ENCODE results near the gene PPP2R2B. TPM values are rescaled to one million over a fixed set of nuclear protein-coding genes. Genes with fewer than 3 reads are reported as not detected.

PPP2R2B gene
- total RNA-seq, 1 donor from 2014 or later, result not detected

DNA sequence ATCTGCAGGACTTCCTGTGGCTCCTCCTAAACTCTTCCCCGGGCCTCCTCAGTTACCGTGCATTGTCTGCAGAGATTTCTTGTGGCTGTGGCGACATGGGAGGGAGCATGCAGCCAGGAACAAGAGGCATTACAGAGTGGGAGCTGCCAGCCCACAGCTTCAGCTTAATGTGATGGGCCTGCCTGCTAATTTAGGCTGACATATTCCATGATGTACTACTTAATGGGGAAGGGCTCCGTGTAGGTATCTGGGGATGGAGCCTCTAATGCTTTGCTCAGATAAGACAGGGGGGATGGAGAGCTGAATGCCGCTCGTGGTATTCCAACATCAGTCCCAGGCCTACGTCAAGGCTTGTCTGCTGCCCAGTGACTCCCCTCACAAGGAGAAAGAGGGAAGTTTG lies 225.0 kb downstream of the PPP2R2B start:
- intact Hi-C loops (cut with micrococcal nuclease), result no loop called here
- no peaks in the 10 kb centered on the region for H3K9me3 Mint-ChIP-seq
- H3K36me3 Mint-ChIP-seq (ENCODE audit: low read depth), result no peaks in the 10 kb centered on the region
- no peaks in the 10 kb centered on the region for H3K27me3 Mint-ChIP-seq (ENCODE audit: insufficient read depth)
- DNase-seq (ENCODE audit: low spot score), result no peak
- H3K4me1 Mint-ChIP-seq (ENCODE audit: low read depth), result no peaks in the 10 kb centered on the region
- no peak overlapping the region for H3K4me3 Mint-ChIP-seq
- H3K27ac Mint-ChIP-seq, result no peak overlapping the region

DNA sequence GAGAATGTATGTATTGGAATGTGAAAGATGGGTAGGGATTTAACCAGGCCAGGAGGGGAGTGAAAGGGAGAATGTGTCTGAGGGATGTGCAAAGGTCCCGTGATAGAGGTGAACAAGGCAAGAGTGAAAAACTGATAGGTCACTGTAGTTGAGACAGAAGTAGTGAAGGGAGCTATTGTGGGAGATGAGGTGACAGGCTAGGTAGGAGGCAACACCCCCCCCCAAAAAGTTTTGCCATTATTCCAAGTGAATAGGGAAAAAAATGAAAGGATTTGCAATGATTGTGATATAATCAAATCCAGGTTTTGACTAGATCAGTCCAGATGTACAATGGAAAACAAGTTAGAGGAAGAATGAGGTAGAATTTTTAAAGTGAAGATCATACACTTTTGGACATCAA lies 226.0 kb downstream of the PPP2R2B start:
- Mint-ChIP-seq H3K27ac (no peak overlapping the region), H3K4me1 (ENCODE audit: low read depth) (no peaks in the 10 kb centered on the region), H3K4me3 (no peak overlapping the region), H3K27me3 (ENCODE audit: insufficient read depth) (no peaks in the 10 kb centered on the region), H3K36me3 (ENCODE audit: low read depth) (no peaks in the 10 kb centered on the region), H3K9me3 (no peaks in the 10 kb centered on the region)
- intact Hi-C loops (cut with micrococcal nuclease), result no loop called here
- DNase-seq (ENCODE audit: low spot score), result no peak

DNA sequence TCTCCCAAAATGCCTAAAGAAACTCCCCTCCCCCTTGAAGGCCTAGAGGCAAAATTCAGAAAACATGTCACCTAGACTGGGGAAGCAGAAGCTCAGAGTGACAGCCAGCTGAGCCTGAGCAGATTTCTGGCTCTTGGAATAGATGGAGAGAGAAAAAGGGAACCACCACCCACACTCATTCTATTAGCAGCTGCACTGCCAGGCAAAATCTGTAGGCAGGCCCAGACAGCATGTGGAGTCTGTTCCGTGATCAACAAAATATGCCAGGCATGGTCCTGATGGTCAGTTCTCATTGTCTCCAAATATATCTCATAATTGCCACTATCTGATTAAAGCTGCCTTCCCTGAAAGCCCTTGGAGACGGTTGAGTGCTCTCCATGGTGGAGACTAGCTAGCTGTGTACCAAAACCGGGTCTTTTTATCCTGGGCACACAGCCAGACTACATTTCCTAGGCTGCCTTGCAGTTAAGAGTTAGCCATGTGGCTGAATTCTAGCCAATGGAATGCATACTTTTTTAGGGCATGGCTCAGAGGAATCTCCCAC lies 230.8 kb downstream of the PPP2R2B start:
- no peak for DNase-seq (ENCODE audit: low spot score)
- intact Hi-C loops (cut with micrococcal nuclease), result no loop called here
- H3K27me3 Mint-ChIP-seq (ENCODE audit: insufficient read depth), result no peaks in the 10 kb centered on the region
- no peaks in the 10 kb centered on the region for H3K4me1 Mint-ChIP-seq (ENCODE audit: low read depth)
- no peak overlapping the region for H3K27ac Mint-ChIP-seq
- H3K4me3 Mint-ChIP-seq, result no peak overlapping the region
- H3K36me3 Mint-ChIP-seq (ENCODE audit: low read depth), result no peaks in the 10 kb centered on the region
- H3K9me3 Mint-ChIP-seq, result no peaks in the 10 kb centered on the region

DNA sequence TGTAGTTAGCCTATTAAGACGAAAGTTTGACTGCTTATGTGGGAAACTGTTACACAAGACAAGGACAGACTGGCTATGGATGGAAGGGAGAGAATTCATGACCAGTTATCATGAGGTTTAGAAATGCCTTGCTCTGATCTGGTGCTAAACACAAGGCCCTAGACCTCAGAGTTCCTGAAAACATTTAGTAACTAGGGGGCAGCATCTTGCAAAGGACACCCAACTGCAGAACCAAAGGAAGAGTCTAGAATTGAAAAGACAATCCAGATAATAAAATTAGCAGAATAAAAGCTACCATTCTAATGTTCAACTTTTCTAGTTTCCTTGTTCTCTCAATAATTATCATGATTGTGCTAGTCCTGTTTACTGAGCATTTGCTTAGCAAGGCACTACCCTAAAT lies 232.1 kb downstream of the PPP2R2B start:
- Mint-ChIP-seq H3K9me3 (no peaks in the 10 kb centered on the region), H3K4me3 (no peak overlapping the region), H3K27ac (no peak overlapping the region), H3K4me1 (ENCODE audit: low read depth) (no peaks in the 10 kb centered on the region), H3K27me3 (ENCODE audit: insufficient read depth) (no peaks in the 10 kb centered on the region), H3K36me3 (ENCODE audit: low read depth) (no peaks in the 10 kb centered on the region)
- DNase-seq (ENCODE audit: low spot score), result no peak
- intact Hi-C loops (cut with micrococcal nuclease), result no loop called here

DNA sequence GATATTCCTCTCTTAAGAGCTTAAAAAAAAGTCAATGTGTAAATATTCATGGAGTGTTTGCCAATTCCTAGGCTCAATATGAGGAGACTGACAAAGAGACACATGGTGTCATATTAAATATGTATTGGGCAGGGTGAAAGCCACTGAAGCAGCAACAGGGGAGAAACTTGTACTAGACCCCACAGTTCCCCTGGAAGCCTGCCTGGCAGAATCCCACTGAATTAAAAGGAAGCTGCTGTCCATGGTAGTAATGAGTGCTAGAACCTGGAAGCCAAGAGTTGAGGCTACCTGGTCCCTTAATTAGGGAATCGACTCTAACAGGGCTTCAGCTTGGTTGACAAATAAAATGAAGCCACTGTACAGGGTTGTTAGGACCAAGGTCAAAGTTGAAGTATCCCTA lies 233.2 kb downstream of the PPP2R2B start:
- DNase-seq (ENCODE audit: low spot score), result no peak
- Mint-ChIP-seq H3K27ac (no peak overlapping the region), H3K27me3 (ENCODE audit: insufficient read depth) (no peaks in the 10 kb centered on the region), H3K4me3 (no peak overlapping the region), H3K36me3 (ENCODE audit: low read depth) (no peaks in the 10 kb centered on the region), H3K4me1 (ENCODE audit: low read depth) (no peaks in the 10 kb centered on the region), H3K9me3 (no peaks in the 10 kb centered on the region)
- intact Hi-C loops (cut with micrococcal nuclease), result no loop called here

DNA sequence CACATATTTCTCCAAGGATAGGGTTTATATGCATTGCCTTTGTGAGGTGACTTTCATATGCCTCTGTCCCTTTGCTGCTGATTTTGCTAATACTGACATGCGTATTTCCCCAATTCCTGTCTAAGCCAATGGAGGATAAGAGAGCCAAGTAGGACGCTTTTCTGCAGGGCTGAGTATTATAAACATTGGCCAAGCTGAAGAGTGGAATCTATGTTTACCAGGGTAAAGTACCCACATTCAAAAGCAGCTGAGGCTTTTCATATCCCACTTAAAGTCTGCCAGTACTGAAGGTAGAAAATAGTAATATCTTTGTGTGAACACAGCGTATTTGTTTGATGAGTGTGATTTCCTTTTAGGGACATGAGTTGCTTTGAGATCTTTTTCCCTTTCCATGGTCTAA lies 233.7 kb downstream of the PPP2R2B start:
- intact Hi-C loops (cut with micrococcal nuclease), result no loop called here
- Mint-ChIP-seq H3K36me3 (ENCODE audit: low read depth) (no peaks in the 10 kb centered on the region), H3K27ac (no peak overlapping the region), H3K9me3 (no peaks in the 10 kb centered on the region), H3K27me3 (ENCODE audit: insufficient read depth) (peaks cover 4% of the 10 kb centered on the region), H3K4me1 (ENCODE audit: low read depth) (no peaks in the 10 kb centered on the region), H3K4me3 (no peak overlapping the region)
- no peak for DNase-seq (ENCODE audit: low spot score)

DNA sequence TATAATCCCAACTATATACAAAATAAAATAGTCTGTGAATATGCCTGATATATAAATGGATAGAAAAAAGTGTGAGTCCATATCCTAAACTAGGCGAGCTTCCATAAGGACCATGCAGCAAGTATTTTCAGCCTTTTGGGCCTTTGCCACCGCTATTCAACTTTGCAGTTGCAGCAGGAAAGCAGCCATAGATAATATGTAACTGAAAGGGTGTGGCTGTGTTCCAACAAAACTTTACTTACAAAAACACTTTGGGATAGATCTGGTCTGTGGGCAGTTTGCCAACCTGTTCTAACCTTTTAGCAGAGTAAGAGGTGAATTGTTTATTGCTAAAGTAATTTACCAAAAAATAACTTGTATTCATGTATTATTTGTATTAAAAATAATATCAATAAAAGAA lies 234.8 kb downstream of the PPP2R2B start:
- Mint-ChIP-seq H3K9me3 (no peaks in the 10 kb centered on the region), H3K27ac (no peak overlapping the region), H3K4me1 (ENCODE audit: low read depth) (no peaks in the 10 kb centered on the region), H3K4me3 (no peak overlapping the region), H3K36me3 (ENCODE audit: low read depth) (no peaks in the 10 kb centered on the region), H3K27me3 (ENCODE audit: insufficient read depth) (peaks cover 7% of the 10 kb centered on the region)
- DNase-seq (ENCODE audit: low spot score), result no peak
- intact Hi-C loops (cut with micrococcal nuclease), result no loop called here

DNA sequence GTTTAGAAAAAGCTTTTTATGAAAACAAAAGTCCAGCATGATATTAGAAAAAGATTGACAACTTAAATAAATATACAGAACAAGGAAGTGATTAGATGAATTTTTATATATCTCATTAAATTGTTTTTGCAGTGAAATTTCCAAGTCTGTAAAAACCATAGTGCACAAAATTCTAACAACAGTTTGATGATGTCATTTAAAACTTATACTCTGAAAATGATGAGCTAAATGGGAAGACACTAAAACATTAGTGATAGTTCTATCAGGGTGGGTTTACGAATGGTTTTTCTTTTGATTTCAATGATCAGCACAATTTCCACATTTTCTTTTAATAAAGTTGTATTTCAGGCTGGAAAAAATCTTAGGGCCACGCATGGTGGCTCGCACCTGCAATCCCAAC lies 236.1 kb downstream of the PPP2R2B start:
- Mint-ChIP-seq H3K36me3 (ENCODE audit: low read depth) (no peaks in the 10 kb centered on the region), H3K4me1 (ENCODE audit: low read depth) (no peaks in the 10 kb centered on the region), H3K27me3 (ENCODE audit: insufficient read depth) (peaks cover 7% of the 10 kb centered on the region), H3K4me3 (no peak overlapping the region), H3K9me3 (no peaks in the 10 kb centered on the region), H3K27ac (no peak overlapping the region)
- intact Hi-C loops (cut with micrococcal nuclease), result no loop called here
- DNase-seq (ENCODE audit: low spot score), result no peak

DNA sequence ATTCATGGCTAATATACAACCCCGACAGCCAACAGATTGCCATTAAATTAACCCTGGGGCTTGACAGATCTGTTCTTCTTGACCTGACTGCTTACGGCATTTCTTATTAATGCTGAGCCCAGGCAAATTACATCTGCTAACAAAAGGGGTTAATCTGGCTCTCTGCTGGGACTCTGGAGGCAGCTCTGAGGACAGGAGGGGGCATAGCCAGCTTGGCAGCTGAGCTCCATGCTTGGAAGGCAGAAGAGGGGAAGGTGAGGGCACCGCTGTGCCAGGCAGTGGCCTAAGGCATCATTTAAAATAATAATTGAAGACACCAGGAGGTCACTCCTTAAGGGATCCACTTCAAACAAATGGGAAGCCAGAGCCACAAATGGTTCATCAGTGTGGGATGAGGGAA lies 236.6 kb downstream of the PPP2R2B start:
- Mint-ChIP-seq H3K4me3 (no peak overlapping the region), H3K9me3 (no peaks in the 10 kb centered on the region), H3K4me1 (ENCODE audit: low read depth) (no peaks in the 10 kb centered on the region), H3K27me3 (ENCODE audit: insufficient read depth) (peaks cover 7% of the 10 kb centered on the region), H3K27ac (no peak overlapping the region), H3K36me3 (ENCODE audit: low read depth) (no peaks in the 10 kb centered on the region)
- intact Hi-C loops (cut with micrococcal nuclease), result no loop called here
- DNase-seq (ENCODE audit: low spot score), result no peak

DNA sequence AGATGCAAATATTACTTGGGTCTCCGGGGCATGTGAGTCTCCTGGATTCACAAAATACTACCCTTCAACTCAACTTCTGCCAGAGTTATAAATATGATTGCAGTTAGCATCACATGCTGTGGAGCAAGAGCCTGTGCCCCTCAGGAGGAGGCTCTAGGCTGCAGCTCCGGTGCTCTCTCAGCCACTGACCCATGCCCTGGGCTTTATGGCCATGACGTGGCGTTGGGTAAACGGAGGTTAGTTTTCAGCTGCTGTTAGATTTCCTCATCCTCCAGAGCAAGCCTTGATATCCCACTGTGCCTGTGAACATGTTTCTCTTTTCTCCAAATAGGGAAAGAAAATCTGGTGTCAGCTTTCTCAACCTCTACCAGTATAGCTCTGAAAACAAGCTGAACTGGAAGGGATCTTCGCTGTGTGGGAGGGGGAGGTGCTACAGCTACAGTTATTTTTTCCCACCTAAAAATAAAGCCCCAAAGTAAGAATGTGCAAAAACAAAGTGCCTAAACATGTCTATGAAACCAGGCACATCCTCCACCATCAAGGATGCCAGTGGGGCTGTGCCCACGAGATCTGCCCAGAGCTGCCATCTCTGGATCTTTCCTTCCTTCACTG lies 238.2 kb downstream of the PPP2R2B start:
- Mint-ChIP-seq H3K4me1 (ENCODE audit: low read depth) (no peaks in the 10 kb centered on the region), H3K9me3 (no peaks in the 10 kb centered on the region)
- intact Hi-C loops (cut with micrococcal nuclease), result no loop called here

DNA sequence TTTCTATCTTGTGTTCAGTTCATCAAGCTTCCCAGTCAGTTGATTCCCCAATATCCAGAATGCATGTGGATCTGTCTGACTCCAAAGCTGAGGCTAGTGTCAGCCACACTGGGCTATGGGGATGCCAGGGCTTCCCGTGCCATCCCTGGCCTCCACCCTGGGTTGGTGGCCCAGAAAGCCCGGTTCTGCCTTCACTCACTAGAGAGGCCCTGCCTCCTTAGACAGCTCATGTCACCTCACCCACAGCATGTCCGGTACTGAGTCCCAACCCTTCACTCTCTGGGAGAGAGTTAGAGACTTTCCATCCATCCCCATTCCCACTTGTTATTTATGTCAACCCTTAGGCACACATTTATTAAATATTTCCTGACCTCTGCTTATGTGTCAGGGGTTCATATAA lies 243.1 kb downstream of the PPP2R2B start:
- no peaks in the 10 kb centered on the region for H3K4me1 Mint-ChIP-seq (ENCODE audit: low read depth)
- peaks cover 7% of the 10 kb centered on the region for H3K27me3 Mint-ChIP-seq (ENCODE audit: insufficient read depth)
- no peak overlapping the region for H3K27ac Mint-ChIP-seq
- intact Hi-C loops (cut with micrococcal nuclease), result no loop called here
- no peaks in the 10 kb centered on the region for H3K9me3 Mint-ChIP-seq
- no peak overlapping the region for H3K4me3 Mint-ChIP-seq
- no peak for DNase-seq (ENCODE audit: low spot score)
- H3K36me3 Mint-ChIP-seq (ENCODE audit: low read depth), result no peaks in the 10 kb centered on the region

More for the DNA sequence above, 238.2 kb downstream of the PPP2R2B start:
- no peak for DNase-seq (ENCODE audit: low spot score)
- Mint-ChIP-seq H3K4me3 (no peak overlapping the region), H3K27ac (no peak overlapping the region), H3K27me3 (ENCODE audit: insufficient read depth) (peaks cover 7% of the 10 kb centered on the region), H3K36me3 (ENCODE audit: low read depth) (no peaks in the 10 kb centered on the region)

DNA sequence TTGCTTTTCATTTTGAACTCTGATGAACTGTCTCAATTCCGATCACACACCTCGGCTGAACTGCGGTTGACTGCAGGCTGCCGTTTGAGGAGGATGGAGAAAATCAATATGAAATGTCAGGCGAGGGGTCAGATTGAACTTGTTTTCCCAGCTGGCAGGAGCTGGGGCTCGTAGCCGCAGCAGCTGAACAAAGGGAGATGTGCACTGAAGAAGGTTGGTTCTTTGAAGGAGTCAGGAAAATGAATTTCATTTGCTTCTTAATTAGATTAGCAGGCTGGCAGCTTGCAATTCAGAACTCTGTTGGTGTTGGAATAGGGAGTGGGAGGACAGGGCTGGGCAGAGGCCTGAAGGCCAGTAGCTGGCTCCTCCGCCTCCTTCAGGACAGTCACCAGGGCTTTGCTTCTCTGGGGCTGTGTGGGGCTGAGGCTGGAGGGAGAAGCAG lies 245.2 kb downstream of the PPP2R2B start:
- Mint-ChIP-seq H3K27me3 (ENCODE audit: insufficient read depth) (no peaks in the 10 kb centered on the region), H3K36me3 (ENCODE audit: low read depth) (no peaks in the 10 kb centered on the region), H3K4me3 (no peak overlapping the region), H3K9me3 (no peaks in the 10 kb centered on the region), H3K4me1 (ENCODE audit: low read depth) (no peaks in the 10 kb centered on the region), H3K27ac (no peak overlapping the region)
- no peak for DNase-seq (ENCODE audit: low spot score)
- intact Hi-C loops (cut with micrococcal nuclease), result no loop called here

DNA sequence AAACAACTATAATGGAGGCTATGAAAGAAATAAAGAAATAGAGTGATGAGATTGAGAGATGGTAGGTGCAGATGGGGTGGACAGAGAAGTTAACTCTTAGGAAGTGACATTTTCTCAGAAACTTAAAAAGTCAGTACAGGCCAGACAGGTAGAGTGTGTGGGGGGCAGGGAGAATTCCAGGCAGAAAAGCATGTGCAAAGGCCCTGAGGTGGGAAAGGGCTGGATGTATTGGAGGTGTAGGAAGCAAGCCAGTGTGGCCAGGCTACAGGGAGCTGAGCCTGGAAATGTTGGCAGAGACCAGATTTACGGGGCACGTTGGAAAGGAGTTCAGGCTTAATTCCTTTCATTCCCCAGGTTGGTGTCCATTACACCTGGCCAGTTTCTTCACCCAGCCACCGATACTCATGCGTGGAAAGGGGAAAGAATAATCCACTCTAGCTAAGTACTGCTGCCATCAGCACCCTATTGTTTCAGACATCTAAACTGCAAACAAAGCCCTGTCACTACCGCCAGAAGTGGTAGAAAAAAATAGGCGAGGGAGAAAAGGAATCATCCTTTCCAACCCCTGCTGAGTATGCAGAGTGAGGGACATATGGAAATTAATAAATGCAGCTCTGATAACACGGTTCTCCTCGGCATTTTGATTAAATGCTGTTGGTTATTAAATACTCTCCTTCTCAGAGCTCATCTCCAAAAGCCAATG lies 245.8 kb downstream of the PPP2R2B start:
- Mint-ChIP-seq H3K36me3 (ENCODE audit: low read depth) (no peaks in the 10 kb centered on the region), H3K4me3 (no peak overlapping the region), H3K4me1 (ENCODE audit: low read depth) (no peaks in the 10 kb centered on the region), H3K27me3 (ENCODE audit: insufficient read depth) (no peaks in the 10 kb centered on the region), H3K9me3 (no peaks in the 10 kb centered on the region), H3K27ac (no peak overlapping the region)
- DNase-seq (ENCODE audit: low spot score), result no peak
- intact Hi-C loops (cut with micrococcal nuclease), result no loop called here

All from activated T-helper 1 cell treated with anti-CD3 and anti-CD28 coated beads, Interleukin-12 subunit alpha, Interleukin-12 subunit beta, Interleukin-2, Interleukin-4 antibody, amounts not matched to agents 30 ng/mL and 10 ng/mL and 1 ng/mL, durations not matched to agents 14 hours and 24 hours and 36 hours (primary cell).